OCI-LY1 (cell line): Measurements from ENCODE around the gene CDH4.

Experiments used
- H2AFZ ChIP-seq: fragments of 200-600 bp; sonication (generic), shearing (Covaris generic); 2 replicates; pipeline ENCODE4 v1.6.0; 2014; ENCODE audit warnings: antibody characterized with exemption, mild to moderate bottlenecking, low read length
- H3F3A ChIP-seq: fragments of 200-600 bp; sonication (generic), shearing (Covaris generic); 2 replicates; pipeline ENCODE4 v1.6.0; 2014; ENCODE audit warnings: mild to moderate bottlenecking, antibody characterized with exemption, low read length, moderate library complexity; ENCODE audit not compliant: insufficient read depth
- H3K27ac ChIP-seq: fragments of 200-600 bp; sonication (generic); 2 replicates; pipeline ENCODE4 v1.5.1; 2014; ENCODE audit warnings: low read length, mixed run types, mild to moderate bottlenecking, low read depth; ENCODE audit not compliant: poor library complexity, severe bottlenecking
- H3K27me3 ChIP-seq: fragments of 200-600 bp; sonication (generic); 2 replicates; pipeline ENCODE4 v1.6.0; 2014; ENCODE audit warnings: antibody characterized with exemption, mild to moderate bottlenecking, low read length, moderate library complexity; ENCODE audit not compliant: insufficient read depth
- H3K36me3 ChIP-seq: fragments of 200-600 bp; sonication (generic); 2 replicates; pipeline ENCODE4 v1.6.1; 2014; ENCODE audit warnings: mild to moderate bottlenecking, antibody characterized with exemption, low read length, moderate library complexity, mixed read lengths; ENCODE audit not compliant: insufficient read depth
- H3K4me1 ChIP-seq: fragments of 200-600 bp; sonication (generic); 2 replicates; pipeline ENCODE4 v1.5.1; 2014; ENCODE audit warnings: mild to moderate bottlenecking, low read length, moderate library complexity; ENCODE audit not compliant: insufficient read depth, severe bottlenecking
- H3K4me2 ChIP-seq: fragments of 200-600 bp; sonication (generic), shearing (Covaris generic); 2 replicates; pipeline ENCODE4 v1.6.1; 2014; ENCODE audit warnings: low read length
- H3K4me3 ChIP-seq: fragments of 200-600 bp; sonication (generic); 2 replicates; pipeline ENCODE4 v1.5.1; 2014; ENCODE audit warnings: low read length, low read depth, mild to moderate bottlenecking, mixed read lengths; ENCODE audit not compliant: poor library complexity, severe bottlenecking
- H3K79me2 ChIP-seq: fragments of 200-600 bp; shearing (Covaris generic); 2 replicates; pipeline ENCODE4 v1.6.1; 2016; ENCODE audit warnings: mixed run types, low read length, mixed read lengths; ENCODE audit not compliant: insufficient read depth
- H3K9ac ChIP-seq: fragments of 200-600 bp; sonication (generic), shearing (Covaris generic); 2 replicates; pipeline ENCODE4 v1.6.1; 2014; ENCODE audit warnings: mild to moderate bottlenecking, low read length, mixed read lengths
- H3K9me2 ChIP-seq: fragments of 200-600 bp; sonication (generic), shearing (Covaris generic); 2 replicates; pipeline ENCODE4 v1.6.1; 2014; ENCODE audit warnings: low read depth, mild to moderate bottlenecking, low read length, mixed read lengths
- H3K9me3 ChIP-seq: fragments of 200-600 bp; shearing (Covaris generic); 2 replicates; pipeline ENCODE4 v1.6.1; 2014; ENCODE audit warnings: low read length, mixed read lengths
- H4K20me1 ChIP-seq: fragments of 200-600 bp; sonication (generic), shearing (Covaris generic); 2 replicates; pipeline ENCODE4 v1.6.0; 2016; ENCODE audit warnings: mild to moderate bottlenecking, low read length; ENCODE audit not compliant: insufficient read depth
- EZH2 ChIP-seq: fragments of 200-600 bp; sonication (generic), shearing (Covaris generic); IDR thresholded peaks from 2 replicates; pipeline ENCODE4 v1.8.0; 2017; ENCODE audit warnings: borderline replicate concordance, mixed run types, mild to moderate bottlenecking, antibody characterized with exemption, low read length, moderate library complexity, mixed read lengths
- TF ChIP-seq, protein P1 (sequence below): fragments of 200-600 bp; sonication (generic), shearing (Covaris generic); IDR thresholded peaks from 2 replicates; pipeline ENCODE4 v1.5.1; 2017; ENCODE audit warnings: mild to moderate bottlenecking, antibody characterized with exemption, low read length, moderate library complexity, mixed read lengths

Gene CDH4

DNA sequence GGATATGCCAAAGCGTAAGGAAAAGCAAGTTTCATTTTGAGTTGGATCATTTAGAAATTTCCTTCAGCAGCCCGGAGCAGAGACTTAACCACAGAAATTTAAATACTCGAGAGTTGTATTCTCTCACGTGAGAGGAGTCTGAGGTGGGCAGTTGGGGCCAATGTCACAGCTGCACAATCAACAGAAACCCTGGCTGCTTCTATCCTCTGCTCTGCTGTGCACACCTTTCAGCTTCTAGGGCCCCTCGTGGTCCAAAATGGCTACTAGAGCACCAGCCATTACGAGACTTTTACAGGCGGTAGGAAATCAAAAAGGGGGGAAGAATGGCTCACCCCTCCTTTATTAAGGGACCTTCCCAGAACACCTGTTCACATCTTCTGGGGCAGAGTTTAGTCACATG lies 659.8 kb downstream of the CDH4 start:
- H3K9ac ChIP-seq = no peak overlapping the region
- no peaks in the 10 kb centered on the region for H4K20me1 ChIP-seq
- no peaks in the 10 kb centered on the region for H3K9me3 ChIP-seq
- no peak overlapping the region for H3K4me2 ChIP-seq
- TF ChIP-seq EZH2 = no peak
- TF ChIP-seq, protein P1, sequence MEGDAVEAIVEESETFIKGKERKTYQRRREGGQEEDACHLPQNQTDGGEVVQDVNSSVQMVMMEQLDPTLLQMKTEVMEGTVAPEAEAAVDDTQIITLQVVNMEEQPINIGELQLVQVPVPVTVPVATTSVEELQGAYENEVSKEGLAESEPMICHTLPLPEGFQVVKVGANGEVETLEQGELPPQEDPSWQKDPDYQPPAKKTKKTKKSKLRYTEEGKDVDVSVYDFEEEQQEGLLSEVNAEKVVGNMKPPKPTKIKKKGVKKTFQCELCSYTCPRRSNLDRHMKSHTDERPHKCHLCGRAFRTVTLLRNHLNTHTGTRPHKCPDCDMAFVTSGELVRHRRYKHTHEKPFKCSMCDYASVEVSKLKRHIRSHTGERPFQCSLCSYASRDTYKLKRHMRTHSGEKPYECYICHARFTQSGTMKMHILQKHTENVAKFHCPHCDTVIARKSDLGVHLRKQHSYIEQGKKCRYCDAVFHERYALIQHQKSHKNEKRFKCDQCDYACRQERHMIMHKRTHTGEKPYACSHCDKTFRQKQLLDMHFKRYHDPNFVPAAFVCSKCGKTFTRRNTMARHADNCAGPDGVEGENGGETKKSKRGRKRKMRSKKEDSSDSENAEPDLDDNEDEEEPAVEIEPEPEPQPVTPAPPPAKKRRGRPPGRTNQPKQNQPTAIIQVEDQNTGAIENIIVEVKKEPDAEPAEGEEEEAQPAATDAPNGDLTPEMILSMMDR = no peak
- H3K9me2 ChIP-seq = no peaks in the 10 kb centered on the region
- H3K27me3 ChIP-seq = peaks cover 18% of the 10 kb centered on the region
- H3K36me3 ChIP-seq = no peaks in the 10 kb centered on the region
- no peak overlapping the region for H3K27ac ChIP-seq
- no peaks in the 10 kb centered on the region for H3F3A ChIP-seq
- no peaks in the 10 kb centered on the region for H3K79me2 ChIP-seq
- H2AFZ ChIP-seq = no peak overlapping the region
- no peak overlapping the region for H3K4me3 ChIP-seq
- no peaks in the 10 kb centered on the region for H3K4me1 ChIP-seq

DNA sequence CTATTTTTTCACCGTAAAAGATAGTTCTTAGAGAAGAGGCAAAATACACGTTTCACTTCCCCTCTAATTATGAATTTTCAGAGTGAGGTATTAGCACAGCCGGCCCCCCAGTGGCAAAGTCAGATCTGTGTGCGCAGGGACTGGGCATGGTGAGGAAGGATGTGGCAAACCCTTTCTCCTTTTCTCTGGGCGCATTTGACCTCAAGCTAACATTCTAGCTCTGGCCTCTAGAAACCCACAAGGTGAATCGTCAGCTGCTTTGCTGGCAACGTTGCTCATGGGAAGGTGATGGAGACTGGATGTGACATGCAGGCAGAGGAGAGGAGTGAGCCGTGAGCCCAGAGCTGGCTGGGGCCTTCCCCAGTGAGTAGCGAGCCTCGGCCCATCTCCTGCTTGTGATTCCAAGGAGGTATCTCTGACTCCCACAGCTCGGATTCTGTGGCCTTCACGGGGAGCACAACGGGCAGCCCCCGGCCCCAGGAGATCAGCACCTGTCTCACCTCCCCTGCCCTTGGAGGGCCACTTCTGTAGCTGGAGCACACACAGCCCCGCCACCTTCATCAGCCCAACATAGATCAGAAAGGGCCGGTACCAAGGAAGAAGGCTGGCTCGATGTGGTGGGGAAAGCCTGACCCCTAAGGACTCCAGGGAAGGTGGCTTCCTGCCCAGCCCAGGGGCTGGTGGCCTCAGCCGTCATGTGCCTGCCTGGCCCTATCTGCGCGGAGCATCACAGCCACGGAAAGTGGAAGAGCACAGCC lies 660.8 kb downstream of the CDH4 start:
- H3K27ac ChIP-seq = no peak overlapping the region
- TF ChIP-seq, protein P1 = no peak
- TF ChIP-seq EZH2 = no peak
- no peaks in the 10 kb centered on the region for H3K9me2 ChIP-seq
- no peaks in the 10 kb centered on the region for H3K36me3 ChIP-seq
- no peak overlapping the region for H2AFZ ChIP-seq
- H3K27me3 ChIP-seq = peaks cover 18% of the 10 kb centered on the region
- no peak overlapping the region for H3K4me3 ChIP-seq
- no peaks in the 10 kb centered on the region for H3K9me3 ChIP-seq
- H3K4me1 ChIP-seq = no peaks in the 10 kb centered on the region
- no peaks in the 10 kb centered on the region for H4K20me1 ChIP-seq
- no peak overlapping the region for H3K9ac ChIP-seq
- no peaks in the 10 kb centered on the region for H3F3A ChIP-seq
- no peaks in the 10 kb centered on the region for H3K79me2 ChIP-seq
- H3K4me2 ChIP-seq = no peak overlapping the region

DNA sequence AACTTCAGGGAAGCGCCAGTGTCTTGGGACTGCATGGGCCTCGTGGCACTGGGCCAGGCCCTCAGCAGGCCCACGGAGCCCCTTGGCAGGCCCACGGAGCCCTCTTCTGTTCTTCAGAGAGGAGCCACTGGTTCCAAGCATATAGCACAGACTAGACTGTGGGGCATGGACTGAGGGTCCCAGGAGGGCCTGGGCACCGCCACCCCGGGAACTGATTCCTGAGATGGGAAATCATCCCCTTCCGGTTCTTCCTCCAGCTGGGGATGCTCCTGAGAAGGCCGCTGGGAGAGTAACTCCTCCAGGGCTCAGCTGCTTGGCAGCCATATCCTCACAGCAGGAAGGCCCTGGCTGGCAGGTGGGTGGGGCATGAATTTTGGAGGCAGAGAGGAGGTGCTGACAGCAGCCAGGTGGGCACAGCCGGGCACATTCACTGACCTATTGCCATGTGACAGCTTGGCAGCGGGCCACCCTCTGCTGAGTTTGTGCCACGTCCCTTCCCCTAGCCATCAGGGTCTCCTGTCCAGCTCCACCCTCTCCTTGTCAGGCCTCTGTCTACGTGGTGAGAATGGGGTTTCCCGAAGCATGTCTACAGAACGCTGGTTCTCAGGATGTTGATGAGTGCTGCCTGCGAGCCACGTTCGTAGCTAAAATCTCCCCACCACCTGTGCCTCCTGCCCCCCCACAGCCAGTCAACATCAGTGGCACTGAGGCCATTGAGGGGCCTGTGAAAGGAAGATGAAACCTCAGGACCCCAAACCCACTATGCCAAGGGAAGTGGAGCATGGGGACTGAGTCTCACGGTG lies 661.6 kb downstream of the CDH4 start:
- Histone ChIP-seq H3K27me3 (peaks cover 18% of the 10 kb centered on the region), H3K36me3 (no peaks in the 10 kb centered on the region), H3K9ac (no peak overlapping the region), H3K4me2 (no peak overlapping the region), H3F3A (no peaks in the 10 kb centered on the region), H3K79me2 (no peaks in the 10 kb centered on the region), H3K9me2 (no peaks in the 10 kb centered on the region), H2AFZ (no peak overlapping the region), H3K9me3 (no peaks in the 10 kb centered on the region), H3K27ac (no peak overlapping the region), H3K4me1 (no peaks in the 10 kb centered on the region), H3K4me3 (no peak overlapping the region), H4K20me1 (no peaks in the 10 kb centered on the region)
- TF ChIP-seq, protein P1 = no peak
- no peak for TF ChIP-seq EZH2
